HepG2 (cell line): ENCODE results near the gene LENEP. TPM values are rescaled to one million over a fixed set of nuclear protein-coding genes. Genes with fewer than 3 reads are reported as not detected.
A peak's percentile ranks its signal among the peaks of the same experiment; 100 is the strongest.

Source experiments
- DMTF1 ChIP-seq: sonication (generic); formaldehyde crosslinking; IDR thresholded peaks from 2 replicates; pipeline ENCODE4 v1.4.0; 2020; ENCODE audit warnings: mild to moderate bottlenecking, missing genetic modification reagents
- DNMT1 ChIP-seq: sonication (generic); formaldehyde crosslinking; IDR thresholded peaks from 2 replicates; pipeline ENCODE4 v1.5.1; 2020; ENCODE audit warnings: mild to moderate bottlenecking, missing genetic modification reagents
- GZF1 ChIP-seq: sonication (generic); formaldehyde crosslinking; IDR thresholded peaks from 2 replicates; pipeline ENCODE4 v1.5.1; 2020; ENCODE audit warnings: mild to moderate bottlenecking, missing genetic modification reagents
- HOXA5 ChIP-seq: sonication (generic); formaldehyde crosslinking; IDR thresholded peaks from 2 replicates; pipeline ENCODE4 v1.4.0; 2020; ENCODE audit warnings: missing genetic modification reagents
- JUN ChIP-seq: sonication (generic); formaldehyde crosslinking; IDR thresholded peaks from 2 replicates; pipeline ENCODE4 v1.4.0; 2020; ENCODE audit warnings: mild to moderate bottlenecking, missing genetic modification reagents
- KAT2B ChIP-seq: fragments of 150-350 bp; IDR thresholded peaks from 2 replicates; pipeline ENCODE4 v1.6.1; 2014; ENCODE audit warnings: low read depth, low read length, borderline replicate concordance
- MIER3 ChIP-seq: IDR thresholded peaks from 2 replicates; pipeline ENCODE4 v1.6.1; 2016; ENCODE audit warnings: missing compliant biosample characterization, borderline replicate concordance
- RORA ChIP-seq: sonication (generic); formaldehyde crosslinking; IDR thresholded peaks from 2 replicates; pipeline ENCODE4 v1.5.0; 2020; ENCODE audit warnings: mild to moderate bottlenecking, missing genetic modification reagents, moderate library complexity
- SMARCE1 ChIP-seq: fragments of 450-650 bp; IDR thresholded peaks from 2 replicates; pipeline ENCODE4 v1.6.1; 2017; ENCODE audit warnings: borderline replicate concordance
- TBX3 ChIP-seq: fragments of 450-650 bp; IDR thresholded peaks from 2 replicates; pipeline ENCODE4 v1.6.1; 2017; ENCODE audit warnings: antibody characterized with exemption, mild to moderate bottlenecking, inconsistent platforms, borderline replicate concordance
- TCF7L2 ChIP-seq: IDR thresholded peaks from 2 replicates; pipeline ENCODE4 v1.6.1; 2011; ENCODE audit warnings: mild to moderate bottlenecking, low read depth, low read length, moderate library complexity
- TEAD3 ChIP-seq: optimal IDR thresholded peaks from 2 replicates; pipeline ENCODE3; 2016; ENCODE audit warnings: borderline replicate concordance
- ZBED4 ChIP-seq: sonication (generic); formaldehyde crosslinking; IDR thresholded peaks from 2 replicates; pipeline ENCODE4 v1.4.0; 2020; ENCODE audit warnings: missing genetic modification reagents, borderline replicate concordance
- ZBTB2 ChIP-seq: sonication (generic); formaldehyde crosslinking; IDR thresholded peaks from 2 replicates; pipeline ENCODE4 v1.8.0; 2022; ENCODE audit warnings: low read depth, missing genetic modification reagents
- ZBTB38 ChIP-seq: sonication (generic); formaldehyde crosslinking; IDR thresholded peaks from 2 replicates; pipeline ENCODE4 v1.5.1; 2020; ENCODE audit warnings: mild to moderate bottlenecking, missing genetic modification reagents
- ZNF556 ChIP-seq: sonication (generic); formaldehyde crosslinking; IDR thresholded peaks from 2 replicates; pipeline ENCODE4 v1.4.0; 2020; ENCODE audit warnings: mild to moderate bottlenecking, missing genetic modification reagents, borderline replicate concordance
- ZNF674 ChIP-seq: sonication (generic); formaldehyde crosslinking; IDR thresholded peaks from 2 replicates; pipeline ENCODE4 v1.5.0; 2020; ENCODE audit warnings: low read depth, mild to moderate bottlenecking, missing genetic modification reagents
- polyA plus RNA-seq, 8 experiments: library from polyadenylated mRNA; depleted of rRNA in 3 of 8; stranded (reverse) in 7 of 8; unstranded in 1 of 8; fragments of >200 nt; fragmentation: Illumina TruSeq in 4 of 8; extraction: Trizol in 4 of 8; gene quantifications; 2 replicates each; pipeline versions ENCODE4 v1.2.1 to v1.2.3, GENCODE V29; 2011 to 2016; ENCODE audit warnings: low read depth in 4 of 8, missing spikeins in 1 of 8, mixed read lengths in 1 of 8; ENCODE audit not compliant: insufficient read depth in 1 of 8
- total RNA-seq, 5 experiments: library from RNA; depleted of rRNA; stranded (reverse); fragments of >200 nt; fragmentation: Illumina TruSeq; extraction: Trizol; gene quantifications; 2 replicates each; pipeline ENCODE4 v1.2.3, GENCODE V29; 2016; ENCODE audit warnings: low read depth in 1 of 5
- TF ChIP-seq, protein P1 (sequence below): sonication (generic); formaldehyde crosslinking; IDR thresholded peaks from 2 replicates; pipeline ENCODE4 v1.5.0; 2020; ENCODE audit warnings: missing genetic modification reagents
- TF ChIP-seq, protein P2 (sequence below): fragments of 450-650 bp; IDR thresholded peaks from 2 replicates; pipeline ENCODE4 v1.6.1; 2017; ENCODE audit warnings: mild to moderate bottlenecking

Gene LENEP
- total and polyA plus RNA-seq, 2 of the 13 experiments (the other 11 are each of a cell fraction or from before 2014, with no cell fraction given): 0.29 TPM; not detected in 1

DNA sequence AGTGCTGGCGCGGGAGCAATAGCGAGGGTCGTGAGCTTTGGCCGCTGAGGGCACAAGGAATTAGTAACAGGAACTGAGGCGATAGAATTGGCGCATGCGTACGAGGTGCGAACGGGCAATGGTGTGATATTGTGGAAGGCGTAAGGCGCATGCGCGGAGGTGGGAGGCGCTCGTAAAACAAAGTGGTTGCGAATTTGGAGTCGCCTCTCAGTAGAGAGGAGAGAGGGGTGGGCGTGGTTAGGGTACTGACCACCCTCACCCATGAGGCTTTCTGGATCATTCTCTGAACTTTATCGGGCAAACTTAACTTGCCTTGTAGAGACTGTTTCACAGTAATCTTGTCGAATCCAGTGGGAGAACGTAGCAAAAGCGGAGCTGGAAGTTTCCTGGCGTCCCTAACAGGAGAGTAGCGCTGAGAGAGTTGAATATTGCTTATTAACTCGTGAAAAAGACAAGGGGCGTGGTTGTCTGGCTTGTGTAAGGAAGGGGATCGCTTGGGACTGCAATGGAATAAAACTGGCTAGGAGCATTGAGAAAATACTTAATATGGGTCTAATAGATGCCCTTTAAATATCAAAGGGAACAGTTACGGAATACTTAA lies 18.5 kb upstream of the LENEP start (continued):
- no peak for TF ChIP-seq TCF7L2
- TF ChIP-seq ZNF556 (CRISPR knock-in tag): no peak
- no peak for TF ChIP-seq ZBED4 (CRISPR knock-in tag)
- peak; percentile 16; the same call in 1 of the 2 replicates for TF ChIP-seq MIER3 (CRISPR knock-in tag)
- no peak for TF ChIP-seq DNMT1 (CRISPR knock-in tag)
- TF ChIP-seq, protein P1, sequence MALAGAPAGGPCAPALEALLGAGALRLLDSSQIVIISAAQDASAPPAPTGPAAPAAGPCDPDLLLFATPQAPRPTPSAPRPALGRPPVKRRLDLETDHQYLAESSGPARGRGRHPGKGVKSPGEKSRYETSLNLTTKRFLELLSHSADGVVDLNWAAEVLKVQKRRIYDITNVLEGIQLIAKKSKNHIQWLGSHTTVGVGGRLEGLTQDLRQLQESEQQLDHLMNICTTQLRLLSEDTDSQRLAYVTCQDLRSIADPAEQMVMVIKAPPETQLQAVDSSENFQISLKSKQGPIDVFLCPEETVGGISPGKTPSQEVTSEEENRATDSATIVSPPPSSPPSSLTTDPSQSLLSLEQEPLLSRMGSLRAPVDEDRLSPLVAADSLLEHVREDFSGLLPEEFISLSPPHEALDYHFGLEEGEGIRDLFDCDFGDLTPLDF (CRISPR knock-in tag): no peak
- TF ChIP-seq HOXA5: no peak; the same call in 1 of the 2 replicates
- TF ChIP-seq GZF1: 0 out of 2 replicates have a peak, but pooled peaks have one; percentile 50
- no peak for TF ChIP-seq DMTF1 (CRISPR knock-in tag)
- TF ChIP-seq ZBTB2: no peak
- no peak for TF ChIP-seq TEAD3 (CRISPR knock-in tag)
- TF ChIP-seq ZBTB38: no peak
- no peak for TF ChIP-seq JUN (CRISPR knock-in tag)
- no peak for TF ChIP-seq ZNF674 (CRISPR knock-in tag)
- no peak for TF ChIP-seq RORA (CRISPR knock-in tag)
- TF ChIP-seq SMARCE1: no peak
- TF ChIP-seq TBX3: no peak
- TF ChIP-seq KAT2B: no peak
- TF ChIP-seq, protein P2, sequence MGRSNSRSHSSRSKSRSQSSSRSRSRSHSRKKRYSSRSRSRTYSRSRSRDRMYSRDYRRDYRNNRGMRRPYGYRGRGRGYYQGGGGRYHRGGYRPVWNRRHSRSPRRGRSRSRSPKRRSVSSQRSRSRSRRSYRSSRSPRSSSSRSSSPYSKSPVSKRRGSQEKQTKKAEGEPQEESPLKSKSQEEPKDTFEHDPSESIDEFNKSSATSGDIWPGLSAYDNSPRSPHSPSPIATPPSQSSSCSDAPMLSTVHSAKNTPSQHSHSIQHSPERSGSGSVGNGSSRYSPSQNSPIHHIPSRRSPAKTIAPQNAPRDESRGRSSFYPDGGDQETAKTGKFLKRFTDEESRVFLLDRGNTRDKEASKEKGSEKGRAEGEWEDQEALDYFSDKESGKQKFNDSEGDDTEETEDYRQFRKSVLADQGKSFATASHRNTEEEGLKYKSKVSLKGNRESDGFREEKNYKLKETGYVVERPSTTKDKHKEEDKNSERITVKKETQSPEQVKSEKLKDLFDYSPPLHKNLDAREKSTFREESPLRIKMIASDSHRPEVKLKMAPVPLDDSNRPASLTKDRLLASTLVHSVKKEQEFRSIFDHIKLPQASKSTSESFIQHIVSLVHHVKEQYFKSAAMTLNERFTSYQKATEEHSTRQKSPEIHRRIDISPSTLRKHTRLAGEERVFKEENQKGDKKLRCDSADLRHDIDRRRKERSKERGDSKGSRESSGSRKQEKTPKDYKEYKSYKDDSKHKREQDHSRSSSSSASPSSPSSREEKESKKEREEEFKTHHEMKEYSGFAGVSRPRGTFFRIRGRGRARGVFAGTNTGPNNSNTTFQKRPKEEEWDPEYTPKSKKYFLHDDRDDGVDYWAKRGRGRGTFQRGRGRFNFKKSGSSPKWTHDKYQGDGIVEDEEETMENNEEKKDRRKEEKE: no peak
